GM21367 (cell line): ENCODE measurements around the gene GDF3.
"Not testable (repeated sequence)": the region's sequence is repeated elsewhere in the genome, so short reads cannot be mapped to it uniquely, and the experiment has no call there.

Source experiments
- ATAC-seq: cut with Tn5 transposase; IDR thresholded peaks from one replicate; pipeline ENCODE4 v1.9.1; 2021; ENCODE audit not compliant: unreplicated experiment

Gene GDF3

GRCh38 chr12:7695566-7696197, at the start of gene GDF3:
Gene GDF3, minus strand, starts transcription at chr12:7695775. Its CDS starts 47 bp downstream, at chr12:7695728.
- no peak for ATAC-seq

GRCh38 chr12:7732993-7733392, 37.4 kb upstream of the GDF3 start:
- no peak for ATAC-seq

GRCh38 chr12:7731486-7731885, 35.9 kb upstream of the GDF3 start:
- ATAC-seq, result no peak

- ATAC-seq, result not testable (repeated sequence)
Measured at GRCh38 chr12:7730984-7731383, 35.4 kb upstream of the GDF3 start.

GRCh38 chr12:7729746-7730145, 34.2 kb upstream of the GDF3 start:
- ATAC-seq, result no peak

GRCh38 chr12:7723926-7724325, 28.4 kb upstream of the GDF3 start:
- ATAC-seq, result no peak

- ATAC-seq, result no peak
Measured at GRCh38 chr12:7719946-7720730, 24.6 kb upstream of the GDF3 start.

GRCh38 chr12:7716381-7716780, 20.8 kb upstream of the GDF3 start:
- ATAC-seq, result no peak

GRCh38 chr12:7712841-7713442, 17.4 kb upstream of the GDF3 start:
- ATAC-seq, result no peak

GRCh38 chr12:7711133-7711532, 15.6 kb upstream of the GDF3 start, which contains the start of gene DPPA3:
Gene DPPA3, plus strand, starts transcription at chr12:7711433. Its CDS starts 138 bp downstream, at chr12:7711571.
- no peak for ATAC-seq

GRCh38 chr12:7709969-7710675, 14.5 kb upstream of the GDF3 start:
- no peak for ATAC-seq

GRCh38 chr12:7705846-7706245, 10.3 kb upstream of the GDF3 start:
- ATAC-seq, result no peak

GRCh38 chr12:7695237-7695560, 376 bp downstream of the GDF3 start:
- ATAC-seq, result no peak

GRCh38 chr12:7694556-7695236, 879 bp downstream of the GDF3 start:
- ATAC-seq, result no peak

- no peak for ATAC-seq
Measured at GRCh38 chr12:7693793-7694192, 1.8 kb downstream of the GDF3 start.

GRCh38 chr12:7681535-7681934, 14.0 kb downstream of the GDF3 start:
- no peak for ATAC-seq

GRCh38 chr12:7679251-7680045, 16.1 kb downstream of the GDF3 start:
- ATAC-seq, result no peak

GRCh38 chr12:7678744-7679143, 16.8 kb downstream of the GDF3 start:
- no peak for ATAC-seq

GRCh38 chr12:7677432-7677888, 18.1 kb downstream of the GDF3 start:
- not testable (repeated sequence) for ATAC-seq

- ATAC-seq, result not testable (repeated sequence)
Measured at GRCh38 chr12:7675455-7675854, 20.1 kb downstream of the GDF3 start.
